ENCODE data around the gene IL4I1.
"Not testable (repeated sequence)": the region's sequence is repeated elsewhere in the genome, so short reads cannot be mapped to it uniquely, and the experiment has no call there.

DNA sequence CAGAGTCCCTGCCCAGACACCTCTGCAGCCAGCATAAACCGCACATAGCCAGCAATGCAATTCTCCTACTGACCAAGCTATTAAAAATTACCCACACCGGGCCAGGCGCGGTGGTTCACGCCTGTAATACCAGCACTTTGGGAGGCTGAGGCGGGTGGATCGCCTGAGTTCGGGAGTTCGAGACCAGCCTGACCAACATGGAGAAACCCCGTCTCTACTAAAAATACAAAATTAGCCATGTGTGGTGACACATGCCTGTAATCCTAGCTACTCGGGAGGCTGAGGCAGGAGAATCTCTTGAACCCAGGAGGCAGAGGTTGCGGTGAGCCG lies 28.2 kb upstream of the IL4I1 start:
- TF ChIP-seq, protein P1, sequence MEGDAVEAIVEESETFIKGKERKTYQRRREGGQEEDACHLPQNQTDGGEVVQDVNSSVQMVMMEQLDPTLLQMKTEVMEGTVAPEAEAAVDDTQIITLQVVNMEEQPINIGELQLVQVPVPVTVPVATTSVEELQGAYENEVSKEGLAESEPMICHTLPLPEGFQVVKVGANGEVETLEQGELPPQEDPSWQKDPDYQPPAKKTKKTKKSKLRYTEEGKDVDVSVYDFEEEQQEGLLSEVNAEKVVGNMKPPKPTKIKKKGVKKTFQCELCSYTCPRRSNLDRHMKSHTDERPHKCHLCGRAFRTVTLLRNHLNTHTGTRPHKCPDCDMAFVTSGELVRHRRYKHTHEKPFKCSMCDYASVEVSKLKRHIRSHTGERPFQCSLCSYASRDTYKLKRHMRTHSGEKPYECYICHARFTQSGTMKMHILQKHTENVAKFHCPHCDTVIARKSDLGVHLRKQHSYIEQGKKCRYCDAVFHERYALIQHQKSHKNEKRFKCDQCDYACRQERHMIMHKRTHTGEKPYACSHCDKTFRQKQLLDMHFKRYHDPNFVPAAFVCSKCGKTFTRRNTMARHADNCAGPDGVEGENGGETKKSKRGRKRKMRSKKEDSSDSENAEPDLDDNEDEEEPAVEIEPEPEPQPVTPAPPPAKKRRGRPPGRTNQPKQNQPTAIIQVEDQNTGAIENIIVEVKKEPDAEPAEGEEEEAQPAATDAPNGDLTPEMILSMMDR (IDR thresholded peaks at IDR 0.05) = not testable (repeated sequence)
- not testable (repeated sequence) for TF ChIP-seq POLR2A (IDR thresholded peaks at IDR 0.05; ENCODE audit: low read depth); POLR2AphosphoS5 (IDR thresholded peaks at IDR 0.05); EP300 (IDR thresholded peaks at IDR 0.05)

All from esophagus muscularis mucosa (tissue), 4 donors.